ENCODE data around the gene CMTM6. TPM values are rescaled to one million over a fixed set of nuclear protein-coding genes. Genes with fewer than 3 reads are reported as not detected.

Gene CMTM6
- total and polyA plus RNA-seq, 7 donors: 3.7 to 8.0 (median 5.5) TPM

DNA sequence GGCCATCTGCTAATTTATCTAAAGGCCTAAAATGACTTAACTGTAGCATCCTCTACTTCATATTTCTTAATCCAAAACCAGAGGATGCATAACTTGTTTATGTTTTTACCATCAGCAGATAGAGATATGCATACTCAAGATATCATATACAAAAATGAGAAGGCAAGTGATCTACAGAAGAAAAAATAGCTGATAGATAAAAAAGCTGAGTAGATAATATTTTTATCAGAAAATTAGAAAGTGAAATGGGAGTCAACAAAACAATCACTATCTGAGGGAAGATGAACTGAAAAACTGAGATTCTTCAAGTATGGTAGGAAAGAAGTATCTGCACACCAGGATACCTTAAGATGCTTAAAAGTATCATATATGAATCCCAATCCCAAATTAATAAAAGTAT, 42.7 kb upstream of the CMTM6 start:
- TF ChIP-seq, protein P1, sequence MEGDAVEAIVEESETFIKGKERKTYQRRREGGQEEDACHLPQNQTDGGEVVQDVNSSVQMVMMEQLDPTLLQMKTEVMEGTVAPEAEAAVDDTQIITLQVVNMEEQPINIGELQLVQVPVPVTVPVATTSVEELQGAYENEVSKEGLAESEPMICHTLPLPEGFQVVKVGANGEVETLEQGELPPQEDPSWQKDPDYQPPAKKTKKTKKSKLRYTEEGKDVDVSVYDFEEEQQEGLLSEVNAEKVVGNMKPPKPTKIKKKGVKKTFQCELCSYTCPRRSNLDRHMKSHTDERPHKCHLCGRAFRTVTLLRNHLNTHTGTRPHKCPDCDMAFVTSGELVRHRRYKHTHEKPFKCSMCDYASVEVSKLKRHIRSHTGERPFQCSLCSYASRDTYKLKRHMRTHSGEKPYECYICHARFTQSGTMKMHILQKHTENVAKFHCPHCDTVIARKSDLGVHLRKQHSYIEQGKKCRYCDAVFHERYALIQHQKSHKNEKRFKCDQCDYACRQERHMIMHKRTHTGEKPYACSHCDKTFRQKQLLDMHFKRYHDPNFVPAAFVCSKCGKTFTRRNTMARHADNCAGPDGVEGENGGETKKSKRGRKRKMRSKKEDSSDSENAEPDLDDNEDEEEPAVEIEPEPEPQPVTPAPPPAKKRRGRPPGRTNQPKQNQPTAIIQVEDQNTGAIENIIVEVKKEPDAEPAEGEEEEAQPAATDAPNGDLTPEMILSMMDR (IDR thresholded peaks at IDR 0.05): no peak
- Histone ChIP-seq H3K9me3 (no peaks in the 10 kb centered on the region), H3K27me3 (ENCODE audit: insufficient read depth in 3 of 3, low read length in 2 of 3) (no peaks in the 10 kb centered on the region), H3K27ac (no peak overlapping the region), H3K4me1 (no peaks in the 10 kb centered on the region), H3K4me3 (no peak overlapping the region), H3K36me3 (ENCODE audit: insufficient read depth in 1 of 2, low read depth in 1 of 2) (peaks cover 0 to 19% of the 10 kb centered on the region in 2 donors)
- intact Hi-C loops (cut with DNase I): no loop called here
- ATAC-seq: no peak
- no peak for DNase-seq

DNA sequence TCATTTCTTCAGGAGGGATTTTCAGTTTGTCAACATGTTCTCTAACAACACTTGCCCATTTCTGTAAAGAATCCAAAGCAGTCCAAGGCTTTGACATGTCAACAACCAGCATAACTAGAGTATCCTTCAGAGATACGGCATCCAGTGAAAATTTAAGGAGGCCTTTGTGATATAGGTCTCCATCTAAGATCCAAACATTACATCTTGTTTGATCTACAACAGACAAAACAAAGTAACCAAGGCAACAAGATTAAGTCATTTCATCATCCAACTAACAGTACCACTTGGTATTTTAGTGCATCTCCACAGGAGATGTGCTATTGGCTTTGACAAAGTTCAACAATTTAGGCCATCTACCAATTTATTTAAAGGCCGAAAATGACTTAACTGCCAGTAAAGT, 42.2 kb upstream of the CMTM6 start:
- intact Hi-C loops (cut with DNase I): no loop called here
- no peak overlapping the region for H3K27ac ChIP-seq
- TF ChIP-seq, protein P1 (IDR thresholded peaks at IDR 0.05): no peak
- H3K4me3 ChIP-seq: no peak overlapping the region
- H3K36me3 ChIP-seq (ENCODE audit: insufficient read depth in 1 of 2, low read depth in 1 of 2): peaks cover 0 to 23% of the 10 kb centered on the region in 2 donors
- ATAC-seq (no peak), DNase-seq (no peak)
- H3K9me3 ChIP-seq: no peaks in the 10 kb centered on the region
- WGBS, 3 donors: 83 to 93% (median 90%) methylated on average over 2 of the region's 2 CpGs
- no peaks in the 10 kb centered on the region for H3K4me1 ChIP-seq
- no peaks in the 10 kb centered on the region for H3K27me3 ChIP-seq (ENCODE audit: insufficient read depth in 3 of 3, low read length in 2 of 3)

DNA sequence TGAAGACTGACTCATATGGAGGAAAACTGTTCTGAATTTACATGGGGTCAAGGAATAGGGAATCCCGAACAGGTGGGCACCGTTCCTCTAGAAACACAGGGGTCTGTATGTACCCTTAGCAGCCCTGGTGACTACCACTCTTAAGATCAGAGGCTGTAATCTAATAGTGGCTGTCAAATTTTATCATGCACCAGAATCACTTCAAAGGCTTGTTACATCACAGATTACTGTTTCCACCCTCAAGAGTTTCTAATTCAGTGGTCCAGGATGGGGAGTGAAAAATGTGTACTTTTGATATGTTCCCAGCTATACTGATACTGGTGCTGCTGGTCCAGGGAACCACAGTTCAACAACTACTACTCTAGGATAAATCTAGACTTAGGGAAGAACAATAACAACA, 40.2 kb upstream of the CMTM6 start:
- 93 to 98% (median 94%) methylated on average over 2 of the region's 2 CpGs for WGBS, 3 donors
- Histone ChIP-seq H3K4me1 (no peaks in the 10 kb centered on the region), H3K27me3 (ENCODE audit: insufficient read depth in 3 of 3, low read length in 2 of 3) (no peaks in the 10 kb centered on the region), H3K9me3 (no peaks in the 10 kb centered on the region), H3K36me3 (ENCODE audit: insufficient read depth in 1 of 2, low read depth in 1 of 2) (peaks cover 0 to 38% of the 10 kb centered on the region in 2 donors), H3K4me3 (no peak overlapping the region), H3K27ac (no peak overlapping the region)
- DNase-seq (no peak), ATAC-seq (no peak)
- TF ChIP-seq, protein P1 (IDR thresholded peaks at IDR 0.05): no peak
- intact Hi-C loops (cut with DNase I): no loop called here

DNA sequence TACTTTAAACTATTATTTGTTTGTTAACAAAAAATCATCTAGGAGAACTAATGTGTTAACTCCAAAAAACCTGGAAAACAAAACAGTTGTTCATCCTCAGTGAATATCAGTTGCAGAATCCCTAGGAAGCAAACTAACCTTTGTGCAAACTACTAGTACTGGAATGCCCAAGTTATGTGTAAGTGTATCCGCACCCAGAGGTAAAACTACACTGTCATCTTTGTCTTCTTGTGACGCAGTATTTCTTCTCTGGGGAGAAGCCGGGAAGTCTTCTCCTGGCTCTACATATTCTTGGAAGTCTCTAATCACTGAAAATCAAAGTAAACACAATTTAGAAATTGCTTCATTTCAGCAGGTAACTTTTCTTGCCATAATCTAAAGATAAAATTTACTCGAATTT, 38.2 kb upstream of the CMTM6 start:
- H3K4me1 ChIP-seq: no peaks in the 10 kb centered on the region
- no peaks in the 10 kb centered on the region for H3K9me3 ChIP-seq
- no peak for DNase-seq
- H3K36me3 ChIP-seq (ENCODE audit: insufficient read depth in 1 of 2, low read depth in 1 of 2): peaks cover 0 to 52% of the 10 kb centered on the region in 2 donors
- intact Hi-C loops (cut with DNase I): no loop called here
- no peaks in the 10 kb centered on the region for H3K27me3 ChIP-seq (ENCODE audit: insufficient read depth in 3 of 3, low read length in 2 of 3)
- TF ChIP-seq, protein P1 (IDR thresholded peaks at IDR 0.05): no peak
- WGBS, 3 donors: 94 to 95% (median 95%) methylated on average over 4 of the region's 4 CpGs
- no peak overlapping the region for H3K27ac ChIP-seq
- ATAC-seq: no peak
- H3K4me3 ChIP-seq: no peak overlapping the region

DNA sequence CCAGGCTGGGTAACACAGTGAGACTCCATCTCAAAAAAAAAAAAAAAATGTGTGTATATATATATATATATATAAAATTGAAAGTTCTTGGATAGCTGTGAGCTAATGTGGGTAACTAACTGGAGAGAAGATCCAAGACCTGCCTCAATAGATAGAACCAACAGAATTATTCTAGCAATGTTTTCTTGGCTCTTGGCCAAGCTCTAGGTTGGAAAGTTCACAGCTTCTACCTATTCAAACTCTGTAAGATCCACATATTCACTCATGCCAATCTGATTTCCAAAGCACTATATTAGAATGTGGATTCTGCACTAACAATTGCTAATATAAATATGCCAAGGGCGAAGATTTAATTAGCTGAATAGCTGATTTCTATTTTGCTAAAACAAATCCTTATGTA, 29.8 kb upstream of the CMTM6 start:
- TF ChIP-seq, protein P1 (IDR thresholded peaks at IDR 0.05): no peak
- H3K27me3 ChIP-seq (ENCODE audit: insufficient read depth in 3 of 3, low read length in 2 of 3): no peaks in the 10 kb centered on the region

More for the DNA sequence above, 29.8 kb upstream of the CMTM6 start:
- no peaks in the 10 kb centered on the region for H3K4me1 ChIP-seq
- H3K9me3 ChIP-seq: no peaks in the 10 kb centered on the region
- 95 to 99% (median 97%) methylated on average over 1 of the region's 1 CpG for WGBS, 3 donors
- peaks cover 0 to 95% of the 10 kb centered on the region in 2 donors for H3K36me3 ChIP-seq (ENCODE audit: insufficient read depth in 1 of 2, low read depth in 1 of 2)
- ATAC-seq (no peak), DNase-seq (no peak)
- no peak overlapping the region for H3K27ac ChIP-seq
- H3K4me3 ChIP-seq: no peak overlapping the region
- intact Hi-C loops (cut with DNase I): no loop called here
